ENCODE data around the gene EN2. TPM values are rescaled to one million over a fixed set of nuclear protein-coding genes. Genes with fewer than 3 reads are reported as not detected.

Gene EN2
- total and polyA plus RNA-seq, 4 donors: 0.02 to 0.06 (median 0.04) TPM; not detected in 1

DNA sequence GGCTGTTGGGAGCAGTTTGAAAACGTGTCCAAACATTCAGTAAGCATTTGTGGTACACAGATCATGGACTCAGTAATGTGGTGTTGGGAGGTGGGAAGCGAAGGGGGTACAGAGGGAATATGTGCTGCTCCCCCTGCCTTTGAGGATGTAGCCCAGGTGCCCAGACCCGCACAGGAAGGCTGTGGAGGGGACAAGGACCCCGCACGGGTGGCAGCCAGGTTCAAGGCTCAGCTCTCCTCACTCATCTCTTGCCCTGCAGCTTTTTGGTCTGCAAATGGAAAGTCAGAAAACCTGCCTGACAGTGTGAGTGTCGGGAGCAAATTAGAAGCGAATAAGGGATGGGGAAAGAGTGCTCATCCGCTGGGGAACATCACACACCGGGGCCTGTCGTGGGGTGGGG is 27.3 kb upstream of the EN2 start:
- H3K27me3 ChIP-seq (ENCODE audit: control insufficient read depth in 3 of 3, insufficient read depth in 3 of 3, low read length in 2 of 3): peaks cover 4 to 33% (median 10%) of the 10 kb centered on the region in 3 donors
- DNase-seq: no peak
- H3K4me1 ChIP-seq (ENCODE audit: control insufficient read depth in 5 of 5, insufficient read depth in 5 of 5, low read length in 5 of 5): no peaks in the 10 kb centered on the region
- no peak overlapping the region for H3K27ac ChIP-seq (ENCODE audit: low read depth in 1 of 2, low read length in 1 of 2)
- 69 to 72% methylated on average over 10 of the region's 10 CpGs for WGBS, 2 donors
- TF ChIP-seq, protein P1, sequence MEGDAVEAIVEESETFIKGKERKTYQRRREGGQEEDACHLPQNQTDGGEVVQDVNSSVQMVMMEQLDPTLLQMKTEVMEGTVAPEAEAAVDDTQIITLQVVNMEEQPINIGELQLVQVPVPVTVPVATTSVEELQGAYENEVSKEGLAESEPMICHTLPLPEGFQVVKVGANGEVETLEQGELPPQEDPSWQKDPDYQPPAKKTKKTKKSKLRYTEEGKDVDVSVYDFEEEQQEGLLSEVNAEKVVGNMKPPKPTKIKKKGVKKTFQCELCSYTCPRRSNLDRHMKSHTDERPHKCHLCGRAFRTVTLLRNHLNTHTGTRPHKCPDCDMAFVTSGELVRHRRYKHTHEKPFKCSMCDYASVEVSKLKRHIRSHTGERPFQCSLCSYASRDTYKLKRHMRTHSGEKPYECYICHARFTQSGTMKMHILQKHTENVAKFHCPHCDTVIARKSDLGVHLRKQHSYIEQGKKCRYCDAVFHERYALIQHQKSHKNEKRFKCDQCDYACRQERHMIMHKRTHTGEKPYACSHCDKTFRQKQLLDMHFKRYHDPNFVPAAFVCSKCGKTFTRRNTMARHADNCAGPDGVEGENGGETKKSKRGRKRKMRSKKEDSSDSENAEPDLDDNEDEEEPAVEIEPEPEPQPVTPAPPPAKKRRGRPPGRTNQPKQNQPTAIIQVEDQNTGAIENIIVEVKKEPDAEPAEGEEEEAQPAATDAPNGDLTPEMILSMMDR (IDR thresholded peaks at IDR 0.05; ENCODE audit: control extremely low read depth, extremely low read depth): no peak
- ATAC-seq (ENCODE audit: insufficient read depth, low FRiP score): no peak
- H3K9ac ChIP-seq (ENCODE audit: insufficient read depth in 1 of 2, low read length in 2 of 2): no peak overlapping the region
- H3K9me3 ChIP-seq (ENCODE audit: control insufficient read depth in 4 of 4, insufficient read depth in 3 of 4, low read length in 3 of 4): peaks cover 0 to 11% (median 0%) of the 10 kb centered on the region in 4 donors
- no peak overlapping the region for H3K4me3 ChIP-seq
- H3K36me3 ChIP-seq (ENCODE audit: control insufficient read depth in 4 of 4, insufficient read depth in 4 of 4, low read length in 4 of 4): no peaks in the 10 kb centered on the region

DNA sequence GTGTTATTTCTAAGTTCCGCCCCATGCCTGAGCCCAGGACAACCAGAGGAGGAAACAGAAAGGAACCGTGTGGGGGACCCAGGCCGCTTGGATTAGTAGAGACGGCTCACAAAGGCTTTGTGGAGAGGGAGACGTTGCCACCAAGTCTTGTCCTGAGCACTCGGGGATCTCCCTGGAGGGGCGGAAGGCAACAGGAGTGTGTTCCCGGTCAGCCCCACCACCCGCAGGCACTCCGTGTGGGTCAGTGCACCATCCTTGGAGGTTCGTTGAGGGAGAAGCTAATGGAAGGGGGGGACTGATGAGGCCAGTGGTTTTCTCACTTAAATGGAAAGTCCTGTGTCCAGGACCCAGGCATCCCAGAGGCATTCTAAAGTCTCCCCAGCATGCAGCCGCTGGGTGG is 26.7 kb upstream of the EN2 start:
- 84 to 88% methylated on average over 12 of the region's 12 CpGs for WGBS, 2 donors
- TF ChIP-seq, protein P1 (IDR thresholded peaks at IDR 0.05; ENCODE audit: control extremely low read depth, extremely low read depth): no peak
- ATAC-seq (ENCODE audit: insufficient read depth, low FRiP score): no peak

GRCh38 chr7:155431711-155432110 is 26.2 kb upstream of the EN2 start:
- Histone ChIP-seq H3K4me3 (no peak overlapping the region), H3K36me3 (ENCODE audit: control insufficient read depth in 4 of 4, insufficient read depth in 4 of 4, low read length in 4 of 4) (no peaks in the 10 kb centered on the region), H3K4me1 (ENCODE audit: control insufficient read depth in 5 of 5, insufficient read depth in 5 of 5, low read length in 5 of 5) (no peaks in the 10 kb centered on the region), H3K27me3 (ENCODE audit: control insufficient read depth in 3 of 3, insufficient read depth in 3 of 3, low read length in 2 of 3) (peaks cover 4 to 39% (median 12%) of the 10 kb centered on the region in 3 donors), H3K27ac (ENCODE audit: low read depth in 1 of 2, low read length in 1 of 2) (no peak overlapping the region), H3K9ac (ENCODE audit: insufficient read depth in 1 of 2, low read length in 2 of 2) (no peak overlapping the region), H3K9me3 (ENCODE audit: control insufficient read depth in 4 of 4, insufficient read depth in 3 of 4, low read length in 3 of 4) (peaks cover 0 to 11% (median 0%) of the 10 kb centered on the region in 4 donors)
- TF ChIP-seq, protein P1 (IDR thresholded peaks at IDR 0.05; ENCODE audit: control extremely low read depth, extremely low read depth): no peak
- 83 to 86% methylated on average over 14 of the region's 14 CpGs for WGBS, 2 donors
- DNase-seq (no peak), ATAC-seq (ENCODE audit: insufficient read depth, low FRiP score) (no peak)

More for the DNA sequence above, 26.7 kb upstream of the EN2 start:
- no peak for DNase-seq
- Histone ChIP-seq H3K4me3 (no peak overlapping the region), H3K9me3 (ENCODE audit: control insufficient read depth in 4 of 4, insufficient read depth in 3 of 4, low read length in 3 of 4) (peaks cover 0 to 11% (median 0%) of the 10 kb centered on the region in 4 donors), H3K36me3 (ENCODE audit: control insufficient read depth in 4 of 4, insufficient read depth in 4 of 4, low read length in 4 of 4) (no peaks in the 10 kb centered on the region), H3K4me1 (ENCODE audit: control insufficient read depth in 5 of 5, insufficient read depth in 5 of 5, low read length in 5 of 5) (no peaks in the 10 kb centered on the region), H3K27me3 (ENCODE audit: control insufficient read depth in 3 of 3, insufficient read depth in 3 of 3, low read length in 2 of 3) (peaks cover 4 to 37% (median 12%) of the 10 kb centered on the region in 3 donors), H3K9ac (ENCODE audit: insufficient read depth in 1 of 2, low read length in 2 of 2) (no peak overlapping the region), H3K27ac (ENCODE audit: low read depth in 1 of 2, low read length in 1 of 2) (no peak overlapping the region)

- Histone ChIP-seq H3K27ac (ENCODE audit: low read depth in 1 of 2, low read length in 1 of 2) (no peak overlapping the region), H3K9ac (ENCODE audit: insufficient read depth in 1 of 2, low read length in 2 of 2) (no peak overlapping the region), H3K4me3 (no peak overlapping the region), H3K4me1 (ENCODE audit: control insufficient read depth in 5 of 5, insufficient read depth in 5 of 5, low read length in 5 of 5) (no peaks in the 10 kb centered on the region), H3K9me3 (ENCODE audit: control insufficient read depth in 4 of 4, insufficient read depth in 3 of 4, low read length in 3 of 4) (peaks cover 0 to 6% (median 0%) of the 10 kb centered on the region in 4 donors), H3K27me3 (ENCODE audit: control insufficient read depth in 3 of 3, insufficient read depth in 3 of 3, low read length in 2 of 3) (peaks cover 3 to 59% (median 14%) of the 10 kb centered on the region in 3 donors), H3K36me3 (ENCODE audit: control insufficient read depth in 4 of 4, insufficient read depth in 4 of 4, low read length in 4 of 4) (no peaks in the 10 kb centered on the region)
- DNase-seq: no peak
- TF ChIP-seq, protein P1 (IDR thresholded peaks at IDR 0.05; ENCODE audit: control extremely low read depth, extremely low read depth): no peak
- WGBS, 2 donors: 70 to 88% methylated on average over 3 of the region's 3 CpGs
- ATAC-seq (ENCODE audit: insufficient read depth, low FRiP score): no peak
Observed at GRCh38 chr7:155435110-155435509, 22.8 kb upstream of the EN2 start.
